Measurements from ENCODE around the gene FLT1. TPM values are rescaled to one million over a fixed set of nuclear protein-coding genes. Genes with fewer than 3 reads are reported as not detected.

The FLT1 gene, protein sequence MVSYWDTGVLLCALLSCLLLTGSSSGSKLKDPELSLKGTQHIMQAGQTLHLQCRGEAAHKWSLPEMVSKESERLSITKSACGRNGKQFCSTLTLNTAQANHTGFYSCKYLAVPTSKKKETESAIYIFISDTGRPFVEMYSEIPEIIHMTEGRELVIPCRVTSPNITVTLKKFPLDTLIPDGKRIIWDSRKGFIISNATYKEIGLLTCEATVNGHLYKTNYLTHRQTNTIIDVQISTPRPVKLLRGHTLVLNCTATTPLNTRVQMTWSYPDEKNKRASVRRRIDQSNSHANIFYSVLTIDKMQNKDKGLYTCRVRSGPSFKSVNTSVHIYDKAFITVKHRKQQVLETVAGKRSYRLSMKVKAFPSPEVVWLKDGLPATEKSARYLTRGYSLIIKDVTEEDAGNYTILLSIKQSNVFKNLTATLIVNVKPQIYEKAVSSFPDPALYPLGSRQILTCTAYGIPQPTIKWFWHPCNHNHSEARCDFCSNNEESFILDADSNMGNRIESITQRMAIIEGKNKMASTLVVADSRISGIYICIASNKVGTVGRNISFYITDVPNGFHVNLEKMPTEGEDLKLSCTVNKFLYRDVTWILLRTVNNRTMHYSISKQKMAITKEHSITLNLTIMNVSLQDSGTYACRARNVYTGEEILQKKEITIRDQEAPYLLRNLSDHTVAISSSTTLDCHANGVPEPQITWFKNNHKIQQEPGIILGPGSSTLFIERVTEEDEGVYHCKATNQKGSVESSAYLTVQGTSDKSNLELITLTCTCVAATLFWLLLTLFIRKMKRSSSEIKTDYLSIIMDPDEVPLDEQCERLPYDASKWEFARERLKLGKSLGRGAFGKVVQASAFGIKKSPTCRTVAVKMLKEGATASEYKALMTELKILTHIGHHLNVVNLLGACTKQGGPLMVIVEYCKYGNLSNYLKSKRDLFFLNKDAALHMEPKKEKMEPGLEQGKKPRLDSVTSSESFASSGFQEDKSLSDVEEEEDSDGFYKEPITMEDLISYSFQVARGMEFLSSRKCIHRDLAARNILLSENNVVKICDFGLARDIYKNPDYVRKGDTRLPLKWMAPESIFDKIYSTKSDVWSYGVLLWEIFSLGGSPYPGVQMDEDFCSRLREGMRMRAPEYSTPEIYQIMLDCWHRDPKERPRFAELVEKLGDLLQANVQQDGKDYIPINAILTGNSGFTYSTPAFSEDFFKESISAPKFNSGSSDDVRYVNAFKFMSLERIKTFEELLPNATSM (N-terminal part only)
- under 0.01 TPM in 1 of 2 replicates, not detected in the other for total RNA-seq

DNA sequence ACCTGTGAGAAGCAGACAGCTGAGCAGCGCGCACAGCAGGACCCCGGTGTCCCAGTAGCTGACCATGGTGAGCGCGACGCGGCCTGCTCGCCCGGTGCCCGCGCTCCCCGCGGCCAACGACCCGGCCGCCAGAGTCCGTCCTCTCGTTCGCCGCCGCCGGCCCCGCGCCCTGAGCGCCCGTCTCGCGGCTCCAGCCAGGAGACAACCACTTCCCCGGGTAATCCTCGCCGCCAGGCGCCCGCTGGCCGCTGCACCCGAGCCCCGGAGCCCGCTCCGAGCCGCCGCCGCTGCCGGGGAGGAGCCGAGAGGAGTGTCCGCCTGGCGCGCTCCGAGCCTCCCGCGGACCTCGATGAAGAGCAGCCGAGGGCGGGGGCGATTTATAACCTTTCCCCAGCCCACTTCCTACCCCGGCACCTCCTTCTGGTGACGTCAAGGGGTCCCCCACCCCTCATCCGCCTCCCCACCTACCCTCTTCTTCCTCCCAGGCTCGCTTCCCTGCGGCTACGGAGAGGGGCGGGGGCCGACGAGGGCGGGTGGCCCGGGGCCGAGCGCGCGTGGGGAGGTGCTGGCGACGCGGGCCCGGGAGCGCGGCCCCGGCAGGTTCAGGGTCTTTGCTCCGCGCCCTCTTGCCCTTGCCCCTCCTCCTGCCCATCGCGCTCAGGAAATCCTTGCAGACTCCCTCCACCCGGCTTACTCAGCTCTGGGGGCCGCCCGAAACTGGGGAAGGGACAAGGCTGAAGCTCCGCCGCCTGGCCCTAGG lies at the start of gene FLT1:
TSS of gene FLT1 (minus strand) at position 351 of the 760 bp plus-strand sequence. CDS start at position 66, 285 bp downstream.

Other genes starting within 250 kb of the FLT1 start
- gene POMP, start 164.0 kb upstream of the FLT1 start, total RNA-seq = 70.5 and 86.0 TPM in 2 replicates
- 1.5 and 14.2 TPM in 2 replicates for gene SLC46A3, start 223.8 kb upstream of the FLT1 start, total RNA-seq